ENCODE data around the gene DNAJC16. TPM values are rescaled to one million over a fixed set of nuclear protein-coding genes. Genes with fewer than 3 reads are reported as not detected.

The DNAJC16 gene
- total RNA-seq, 1 donor from 2014 or later: 23.6 TPM

GRCh38 chr1:15550573-15550972 is 23.9 kb downstream of the DNAJC16 start:
- H3K9me3 Mint-ChIP-seq: no peaks in the 10 kb centered on the region
- TF ChIP-seq CTCF (conservative IDR thresholded peaks at IDR 0.05): no peak
- peaks cover 14% of the 10 kb centered on the region for H3K36me3 Mint-ChIP-seq (ENCODE audit: low read depth)
- DNase-seq (ENCODE audit: low read depth, low spot score): no peak
- H3K27ac Mint-ChIP-seq (ENCODE audit: unreplicated experiment): no peak overlapping the region
- no peaks in the 10 kb centered on the region for H3K4me1 Mint-ChIP-seq
- H3K4me3 Mint-ChIP-seq: no peak overlapping the region
- H3K27me3 Mint-ChIP-seq (ENCODE audit: low read depth): no peaks in the 10 kb centered on the region

- H3K4me3 Mint-ChIP-seq: no peak overlapping the region
- H3K27me3 Mint-ChIP-seq (ENCODE audit: low read depth): no peaks in the 10 kb centered on the region
- no peak overlapping the region for H3K27ac Mint-ChIP-seq (ENCODE audit: unreplicated experiment)
- H3K36me3 Mint-ChIP-seq (ENCODE audit: low read depth): no peaks in the 10 kb centered on the region
- TF ChIP-seq CTCF (conservative IDR thresholded peaks at IDR 0.05): no peak
- no peaks in the 10 kb centered on the region for H3K4me1 Mint-ChIP-seq
- no peaks in the 10 kb centered on the region for H3K9me3 Mint-ChIP-seq
- DNase-seq (ENCODE audit: low read depth, low spot score): no peak
Measured at GRCh38 chr1:15557008-15557407, 30.4 kb downstream of the DNAJC16 start.

- H3K27me3 Mint-ChIP-seq (ENCODE audit: low read depth): no peaks in the 10 kb centered on the region
- no peak for TF ChIP-seq CTCF (conservative IDR thresholded peaks at IDR 0.05)
- H3K4me1 Mint-ChIP-seq: no peaks in the 10 kb centered on the region
- H3K4me3 Mint-ChIP-seq: no peak overlapping the region
- H3K36me3 Mint-ChIP-seq (ENCODE audit: low read depth): no peaks in the 10 kb centered on the region
- no peak for DNase-seq (ENCODE audit: low read depth, low spot score)
- no peaks in the 10 kb centered on the region for H3K9me3 Mint-ChIP-seq
- H3K27ac Mint-ChIP-seq (ENCODE audit: unreplicated experiment): no peak overlapping the region
Measured at GRCh38 chr1:15557594-15557993, 30.9 kb downstream of the DNAJC16 start.

GRCh38 chr1:15558516-15558915 is 31.9 kb downstream of the DNAJC16 start:
- Mint-ChIP-seq H3K27ac (ENCODE audit: unreplicated experiment) (no peak overlapping the region), H3K4me3 (no peak overlapping the region)
- no peak for TF ChIP-seq CTCF (conservative IDR thresholded peaks at IDR 0.05)

GRCh38 chr1:15559189-15559810 is 32.7 kb downstream of the DNAJC16 start:
- H3K4me3 Mint-ChIP-seq: no peak overlapping the region
- H3K36me3 Mint-ChIP-seq (ENCODE audit: low read depth): peaks cover 4% of the 10 kb centered on the region
- H3K27me3 Mint-ChIP-seq (ENCODE audit: low read depth): no peaks in the 10 kb centered on the region
- no peak for DNase-seq (ENCODE audit: low read depth, low spot score)
- no peaks in the 10 kb centered on the region for H3K9me3 Mint-ChIP-seq
- no peaks in the 10 kb centered on the region for H3K4me1 Mint-ChIP-seq
- peak overlapping the region; percentile 12 for H3K27ac Mint-ChIP-seq (ENCODE audit: unreplicated experiment)
- TF ChIP-seq CTCF (conservative IDR thresholded peaks at IDR 0.05): no peak

More at GRCh38 chr1:15558516-15558915, 31.9 kb downstream of the DNAJC16 start:
- no peaks in the 10 kb centered on the region for H3K27me3 Mint-ChIP-seq (ENCODE audit: low read depth)
- DNase-seq (ENCODE audit: low read depth, low spot score): no peak
- H3K4me1 Mint-ChIP-seq: no peaks in the 10 kb centered on the region
- no peaks in the 10 kb centered on the region for H3K9me3 Mint-ChIP-seq
- no peaks in the 10 kb centered on the region for H3K36me3 Mint-ChIP-seq (ENCODE audit: low read depth)

Measured in neural crest cell (in vitro differentiated cells).